CD4-positive, alpha-beta T cell (primary cell): ENCODE results near the gene NTMT2. TPM values are rescaled to one million over a fixed set of nuclear protein-coding genes. Genes with fewer than 3 reads are reported as not detected.

Experiments used
- ATAC-seq: fragments of 200-7000 bp; cut with Tn5 transposase; one replicate; pipeline ENCODE4 v1.10.0; 2022; ENCODE audit warnings: mild to moderate bottlenecking; ENCODE audit not compliant: poor library complexity
- CTCF ChIA-PET: fragments of 350-600 bp; sonication (Branson Sonifier 250); formaldehyde crosslinking; loops from one replicate; lab custom pipeline; 2021; ENCODE audit warnings: antibody characterized with exemption, inconsistent platforms; lab: Charles Lee
- POLR2A ChIA-PET: fragments of 350-600 bp; sonication (Branson Sonifier 250); formaldehyde crosslinking; loops from one replicate; lab custom pipeline; 2021; ENCODE audit warnings: antibody characterized with exemption, inconsistent platforms; lab: Charles Lee
- DNase-seq, 14 experiments: peaks; one replicate each; pipeline ENCODE4 v3.0.0-alpha.2; 2013 to 2020; ENCODE audit warnings: mixed read lengths in 2 of 14
- H3K27ac ChIP-seq, 2 donors: one replicate each; pipeline versions ENCODE4 v1.5.1 to v1.7.0; 2013; ENCODE audit warnings: low read length in 2 of 2, low read depth in 1 of 2, mild to moderate bottlenecking in 1 of 2
- H3K27me3 ChIP-seq, 2 experiments: 1 replicate in 1 of 2; 2 replicates in 1 of 2; pipeline versions ENCODE4 v1.6.1 to v1.7.0; 2013; ENCODE audit warnings: low read length in 2 of 2, control low read depth in 1 of 2, mild to moderate bottlenecking in 1 of 2, moderate library complexity in 1 of 2; ENCODE audit not compliant: insufficient read depth in 2 of 2, control insufficient read depth in 1 of 2
- H3K36me3 ChIP-seq: one replicate; pipeline ENCODE4 v1.6.1; 2013; ENCODE audit warnings: low read length, control low read depth; ENCODE audit not compliant: insufficient read depth
- H3K4me1 ChIP-seq: one replicate; pipeline ENCODE4 v1.6.1; 2013; ENCODE audit warnings: low read length, control low read depth; ENCODE audit not compliant: insufficient read depth
- H3K4me3 ChIP-seq: one replicate; pipeline ENCODE4 v1.5.1; 2013; ENCODE audit warnings: mild to moderate bottlenecking, low read length, moderate library complexity
- H3K9me3 ChIP-seq, 2 experiments: 1 replicate in 1 of 2; 2 replicates in 1 of 2; pipeline versions ENCODE4 v1.6.1 to v1.7.0; 2013; ENCODE audit warnings: low read length in 2 of 2, mild to moderate bottlenecking in 2 of 2, control low read depth in 1 of 2, moderate library complexity in 1 of 2; ENCODE audit not compliant: control insufficient read depth in 1 of 2, insufficient read depth in 1 of 2
- H3K27ac Mint-ChIP-seq: one replicate; pipeline ENCODE4 v1.8.0; 2020; ENCODE audit warnings: mixed read lengths
- H3K27me3 Mint-ChIP-seq: one replicate; pipeline ENCODE4 v1.8.0; 2021; ENCODE audit warnings: mixed read lengths
- H3K36me3 Mint-ChIP-seq: one replicate; pipeline ENCODE4 v1.8.0; 2021; ENCODE audit warnings: low read depth, mixed read lengths
- H3K4me1 Mint-ChIP-seq: one replicate; pipeline ENCODE4 v1.8.0; 2021; ENCODE audit warnings: low read depth, mixed read lengths
- H3K4me3 Mint-ChIP-seq: one replicate; pipeline ENCODE4 v1.8.0; 2020; ENCODE audit warnings: mild to moderate bottlenecking, mixed read lengths
- H3K9me3 Mint-ChIP-seq: one replicate; pipeline ENCODE4 v1.8.0; 2020; ENCODE audit warnings: mixed read lengths
- intact Hi-C, 2 experiments: fragments of 100-400 bp; cut with DNase I in 1 of 2; cut with micrococcal nuclease in 1 of 2; formaldehyde crosslinking; loops; one replicate each; pipeline versions ENCODE4 v1.15.1 to v1.9.0; 2023 to 2025; cut with DNase I, micrococcal nuclease
- polyA plus RNA-seq, 2 donors: library from polyadenylated mRNA; unstranded; fragments of 120-200 nt; gene quantifications; one replicate each; pipeline ENCODE4 v1.2.1, GENCODE V29; 2013
- total RNA-seq, 174 experiments: library from RNA in 2 of 174; stranded (reverse) in 2 of 174; gene quantifications; one replicate each; pipeline ENCODE4 v1.2.3 and lab custom pipeline; 2021 to 2026
- TF ChIP-seq, protein P1 (sequence below): fragments of 200-600 bp; IDR thresholded peaks from one replicate; pipeline ENCODE4 v1.8.0; 2022; ENCODE audit warnings: antibody characterized with exemption, mild to moderate bottlenecking

NTMT2 gene
- total RNA-seq = not detected
- polyA plus RNA-seq (2013, experiment 1 of 2) = not detected
- polyA plus RNA-seq (2013, experiment 2 of 2) = not detected
- total RNA-seq (lab: John Stamatoyannopoulos, UW) = 0 to 0.09 (median 0) reads per million in 172 experiments

DNA sequence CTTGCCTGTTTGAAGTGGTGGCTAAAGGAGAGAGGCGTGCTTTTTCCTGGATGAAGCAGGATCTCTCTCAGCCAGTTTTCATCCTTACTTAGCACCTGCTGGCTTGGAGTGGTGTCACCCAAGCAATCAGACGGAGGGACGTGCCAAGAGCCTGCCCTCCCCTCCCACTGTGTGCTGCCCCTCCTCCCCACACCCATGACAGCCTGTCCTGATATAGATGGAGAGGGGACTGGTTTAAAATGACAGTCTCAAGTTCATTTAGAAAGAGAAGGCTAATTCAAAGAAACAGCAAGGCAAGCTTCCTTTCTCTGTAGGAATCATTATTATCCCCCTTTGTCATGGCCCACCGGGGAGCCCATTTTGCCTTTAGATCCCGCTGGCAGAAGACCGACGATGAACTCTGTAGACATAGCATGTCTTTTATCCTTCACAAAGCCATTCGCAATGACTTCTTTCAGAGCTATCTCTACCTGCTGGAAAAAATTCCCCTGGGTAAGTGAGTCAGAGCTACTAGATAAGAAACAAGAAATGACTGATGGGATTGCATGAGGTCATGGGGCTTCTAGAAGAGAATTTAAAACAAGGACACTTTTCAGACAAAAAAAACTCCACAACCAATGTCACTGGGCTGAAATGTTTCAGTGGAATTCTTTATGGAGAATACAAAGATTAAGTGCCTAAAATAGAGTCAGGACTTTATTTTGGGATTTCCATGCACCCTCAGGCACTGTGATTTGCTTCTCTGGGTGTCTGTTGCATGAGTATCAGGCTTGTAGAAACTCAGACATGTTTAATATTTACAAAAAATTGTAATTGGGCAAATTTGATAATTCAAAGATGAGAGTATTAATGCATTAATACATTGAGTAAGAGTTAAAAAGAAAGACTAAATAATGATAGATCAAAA lies at the start of gene NTMT2:
Gene NTMT2, plus strand, starts transcription at position 190 of the 907 bp plus-strand sequence. Its CDS starts 149 bp downstream, at position 339.
- ATAC-seq (no peak), DNase-seq (no peak)
- H3K36me3 Mint-ChIP-seq = no peaks in the 10 kb centered on the region
- H3K27me3 Mint-ChIP-seq = peaks cover 16% of the 10 kb centered on the region
- no peaks in the 10 kb centered on the region for H3K4me1 ChIP-seq
- H3K4me1 Mint-ChIP-seq = peaks cover 16% of the 10 kb centered on the region
- TF ChIP-seq, protein P1, sequence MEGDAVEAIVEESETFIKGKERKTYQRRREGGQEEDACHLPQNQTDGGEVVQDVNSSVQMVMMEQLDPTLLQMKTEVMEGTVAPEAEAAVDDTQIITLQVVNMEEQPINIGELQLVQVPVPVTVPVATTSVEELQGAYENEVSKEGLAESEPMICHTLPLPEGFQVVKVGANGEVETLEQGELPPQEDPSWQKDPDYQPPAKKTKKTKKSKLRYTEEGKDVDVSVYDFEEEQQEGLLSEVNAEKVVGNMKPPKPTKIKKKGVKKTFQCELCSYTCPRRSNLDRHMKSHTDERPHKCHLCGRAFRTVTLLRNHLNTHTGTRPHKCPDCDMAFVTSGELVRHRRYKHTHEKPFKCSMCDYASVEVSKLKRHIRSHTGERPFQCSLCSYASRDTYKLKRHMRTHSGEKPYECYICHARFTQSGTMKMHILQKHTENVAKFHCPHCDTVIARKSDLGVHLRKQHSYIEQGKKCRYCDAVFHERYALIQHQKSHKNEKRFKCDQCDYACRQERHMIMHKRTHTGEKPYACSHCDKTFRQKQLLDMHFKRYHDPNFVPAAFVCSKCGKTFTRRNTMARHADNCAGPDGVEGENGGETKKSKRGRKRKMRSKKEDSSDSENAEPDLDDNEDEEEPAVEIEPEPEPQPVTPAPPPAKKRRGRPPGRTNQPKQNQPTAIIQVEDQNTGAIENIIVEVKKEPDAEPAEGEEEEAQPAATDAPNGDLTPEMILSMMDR = no peak
- ChIA-PET CTCF (interaction anchor here (0.9 kb wide), 1 partner anchor 14 kb away, joined by 5 read pairs; no protein-coding TSS in a partner anchor), POLR2A (no interaction called here)
- H3K4me3 ChIP-seq = no peak within 1 kb of the TSS
- intact Hi-C loops = no loop called here
- H3K27me3 ChIP-seq = no peaks in the 10 kb centered on the region
- peaks cover 6% of the 10 kb centered on the region for H3K9me3 Mint-ChIP-seq
- H3K27ac ChIP-seq = no peak within 1 kb of the TSS
- peaks cover 3 to 6% of the 10 kb centered on the region in 2 experiments for H3K9me3 ChIP-seq
- no peaks in the 10 kb centered on the region for H3K36me3 ChIP-seq
- no peak within 1 kb of the TSS for H3K27ac Mint-ChIP-seq
- H3K4me3 Mint-ChIP-seq = no peak within 1 kb of the TSS

DNA sequence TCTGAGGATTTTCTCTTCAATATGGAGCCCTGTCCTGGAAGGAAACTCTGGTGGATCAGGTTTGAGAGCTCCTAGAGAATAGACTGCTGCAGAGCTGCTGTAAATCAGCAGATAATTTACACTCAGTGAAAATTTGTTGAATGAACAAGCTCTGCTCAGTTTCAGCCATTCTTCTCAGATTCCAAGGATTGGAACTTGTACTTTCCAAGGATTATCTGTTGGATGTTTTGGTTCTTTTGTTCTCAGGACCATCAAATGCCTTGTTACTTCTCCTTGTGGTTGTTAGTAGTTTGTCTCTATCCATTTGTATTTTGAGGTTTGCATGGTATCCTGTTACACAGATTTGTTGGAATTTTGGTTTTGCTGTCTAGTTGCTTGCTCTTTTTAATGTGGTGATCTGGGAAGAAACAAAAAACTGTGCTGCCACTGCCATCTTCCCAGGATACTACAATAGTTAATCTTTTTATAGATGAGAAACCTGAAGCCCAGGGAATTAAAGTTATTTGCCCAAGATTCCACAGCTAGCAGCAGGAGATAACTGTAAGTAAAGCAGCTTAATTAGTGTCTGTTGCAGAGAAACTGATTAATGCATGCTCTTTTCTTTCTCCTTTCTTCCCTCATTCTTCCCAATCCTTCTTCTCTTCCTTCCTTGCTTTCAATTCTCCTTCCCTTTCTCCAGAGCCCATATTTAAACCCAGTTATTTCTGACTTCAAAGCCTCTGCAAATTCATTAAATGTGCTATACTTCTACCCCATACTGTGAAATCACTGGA lies 49.6 kb upstream of the NTMT2 start:
- ATAC-seq = no peak
- POLR2A ChIA-PET = no interaction called here
- no peak overlapping the region for H3K4me3 Mint-ChIP-seq

DNA sequence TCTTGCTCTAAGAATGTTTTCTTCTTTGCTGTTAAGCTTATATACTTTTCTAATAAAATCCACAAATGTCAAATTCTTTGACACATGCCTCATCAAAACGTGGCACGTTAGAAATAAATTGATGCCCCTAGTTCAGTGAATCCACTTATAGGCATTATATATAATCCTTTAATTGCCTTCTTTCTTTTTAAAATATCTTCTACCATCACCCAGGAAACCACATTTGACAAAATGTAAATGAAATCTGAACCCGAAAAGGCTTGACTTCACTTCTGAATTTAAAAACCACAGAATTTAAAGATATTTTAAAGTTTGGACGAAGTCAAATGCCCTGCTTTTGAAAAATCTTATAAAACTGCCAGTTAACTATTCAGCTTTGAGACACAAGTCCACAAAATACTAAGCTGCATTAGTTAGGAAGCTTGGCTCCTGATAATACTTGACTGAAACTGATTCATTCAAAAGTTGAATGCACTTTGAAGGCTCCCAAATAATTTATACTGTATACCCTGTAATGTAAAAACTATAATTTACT lies 48.9 kb upstream of the NTMT2 start:
- Histone ChIP-seq H3K4me1 (no peaks in the 10 kb centered on the region), H3K36me3 (no peaks in the 10 kb centered on the region), H3K27ac (no peak overlapping the region), H3K27me3 (peaks cover 3 to 19% of the 10 kb centered on the region in 2 experiments), H3K9me3 (no peaks in the 10 kb centered on the region), H3K4me3 (no peak overlapping the region)
- H3K4me3 Mint-ChIP-seq = no peak overlapping the region
- TF ChIP-seq, protein P1 = no peak
- no peaks in the 10 kb centered on the region for H3K9me3 Mint-ChIP-seq
- ChIA-PET CTCF (no interaction called here), POLR2A (no interaction called here)
- ATAC-seq (no peak), DNase-seq (no peak)
- peaks cover 27% of the 10 kb centered on the region for H3K27me3 Mint-ChIP-seq
- no peaks in the 10 kb centered on the region for H3K36me3 Mint-ChIP-seq
- no peaks in the 10 kb centered on the region for H3K4me1 Mint-ChIP-seq
- intact Hi-C loops = no loop called here
- no peak overlapping the region for H3K27ac Mint-ChIP-seq

More for the DNA sequence above, 49.6 kb upstream of the NTMT2 start:
- Histone ChIP-seq H3K36me3 (no peaks in the 10 kb centered on the region), H3K4me3 (no peak overlapping the region), H3K9me3 (no peaks in the 10 kb centered on the region), H3K4me1 (no peaks in the 10 kb centered on the region), H3K27me3 (peaks cover 3 to 19% of the 10 kb centered on the region in 2 experiments), H3K27ac (no peak overlapping the region)
- CTCF ChIA-PET = no interaction called here
- TF ChIP-seq, protein P1 = no peak
- H3K4me1 Mint-ChIP-seq = no peaks in the 10 kb centered on the region
- DNase-seq = no peak
- no peaks in the 10 kb centered on the region for H3K9me3 Mint-ChIP-seq
- H3K27me3 Mint-ChIP-seq = peaks cover 23% of the 10 kb centered on the region
- no peaks in the 10 kb centered on the region for H3K36me3 Mint-ChIP-seq
- no peak overlapping the region for H3K27ac Mint-ChIP-seq
- intact Hi-C loops = no loop called here
